CD4-positive, alpha-beta T cell (primary cell): ENCODE measurements around the gene ENPP7. TPM values are rescaled to one million over a fixed set of nuclear protein-coding genes. Genes with fewer than 3 reads are reported as not detected.

Experiments used
- ATAC-seq: fragments of 200-7000 bp; cut with Tn5 transposase; one replicate; pipeline ENCODE4 v1.10.0; 2022; ENCODE audit warnings: mild to moderate bottlenecking; ENCODE audit not compliant: poor library complexity
- CTCF ChIA-PET: fragments of 350-600 bp; sonication (Branson Sonifier 250); formaldehyde crosslinking; loops from one replicate; lab custom pipeline; 2021; ENCODE audit warnings: antibody characterized with exemption, inconsistent platforms; lab: Charles Lee
- POLR2A ChIA-PET: fragments of 350-600 bp; sonication (Branson Sonifier 250); formaldehyde crosslinking; loops from one replicate; lab custom pipeline; 2021; ENCODE audit warnings: antibody characterized with exemption, inconsistent platforms; lab: Charles Lee
- DNase-seq, 14 experiments: peaks; one replicate each; pipeline ENCODE4 v3.0.0-alpha.2; 2013 to 2020; ENCODE audit warnings: mixed read lengths in 2 of 14
- H3K27ac ChIP-seq, 2 donors: one replicate each; pipeline versions ENCODE4 v1.5.1 to v1.7.0; 2013; ENCODE audit warnings: low read length in 2 of 2, low read depth in 1 of 2, mild to moderate bottlenecking in 1 of 2
- H3K27me3 ChIP-seq, 2 experiments: 1 replicate in 1 of 2; 2 replicates in 1 of 2; pipeline versions ENCODE4 v1.6.1 to v1.7.0; 2013; ENCODE audit warnings: low read length in 2 of 2, control low read depth in 1 of 2, mild to moderate bottlenecking in 1 of 2, moderate library complexity in 1 of 2; ENCODE audit not compliant: insufficient read depth in 2 of 2, control insufficient read depth in 1 of 2
- H3K36me3 ChIP-seq: one replicate; pipeline ENCODE4 v1.6.1; 2013; ENCODE audit warnings: low read length, control low read depth; ENCODE audit not compliant: insufficient read depth
- H3K4me1 ChIP-seq: one replicate; pipeline ENCODE4 v1.6.1; 2013; ENCODE audit warnings: low read length, control low read depth; ENCODE audit not compliant: insufficient read depth
- H3K4me3 ChIP-seq: one replicate; pipeline ENCODE4 v1.5.1; 2013; ENCODE audit warnings: mild to moderate bottlenecking, low read length, moderate library complexity
- H3K9me3 ChIP-seq, 2 experiments: 1 replicate in 1 of 2; 2 replicates in 1 of 2; pipeline versions ENCODE4 v1.6.1 to v1.7.0; 2013; ENCODE audit warnings: low read length in 2 of 2, mild to moderate bottlenecking in 2 of 2, control low read depth in 1 of 2, moderate library complexity in 1 of 2; ENCODE audit not compliant: control insufficient read depth in 1 of 2, insufficient read depth in 1 of 2
- H3K27ac Mint-ChIP-seq: one replicate; pipeline ENCODE4 v1.8.0; 2020; ENCODE audit warnings: mixed read lengths
- H3K27me3 Mint-ChIP-seq: one replicate; pipeline ENCODE4 v1.8.0; 2021; ENCODE audit warnings: mixed read lengths
- H3K36me3 Mint-ChIP-seq: one replicate; pipeline ENCODE4 v1.8.0; 2021; ENCODE audit warnings: low read depth, mixed read lengths
- H3K4me1 Mint-ChIP-seq: one replicate; pipeline ENCODE4 v1.8.0; 2021; ENCODE audit warnings: low read depth, mixed read lengths
- H3K4me3 Mint-ChIP-seq: one replicate; pipeline ENCODE4 v1.8.0; 2020; ENCODE audit warnings: mild to moderate bottlenecking, mixed read lengths
- H3K9me3 Mint-ChIP-seq: one replicate; pipeline ENCODE4 v1.8.0; 2020; ENCODE audit warnings: mixed read lengths
- intact Hi-C, 2 experiments: fragments of 100-400 bp; cut with DNase I in 1 of 2; cut with micrococcal nuclease in 1 of 2; formaldehyde crosslinking; loops; one replicate each; pipeline versions ENCODE4 v1.15.1 to v1.9.0; 2023 to 2025; cut with DNase I, micrococcal nuclease
- microRNA-seq: library from miRNA; unstranded; fragments of <30 nt; microRNA quantifications from one replicate; pipeline ENCODE4 v1.2.0, GENCODE V29; 2021; ENCODE audit warnings: borderline microRNAs expressed, borderline replicate concordance
- total RNA-seq, 174 experiments: library from RNA in 2 of 174; stranded (reverse) in 2 of 174; gene quantifications; one replicate each; pipeline ENCODE4 v1.2.3 and lab custom pipeline; 2021 to 2026
- TF ChIP-seq, protein P1 (sequence below): fragments of 200-600 bp; IDR thresholded peaks from one replicate; pipeline ENCODE4 v1.8.0; 2022; ENCODE audit warnings: antibody characterized with exemption, mild to moderate bottlenecking

Gene ENPP7
- total RNA-seq, 2 experiments from 2014 or later = not detected

DNA sequence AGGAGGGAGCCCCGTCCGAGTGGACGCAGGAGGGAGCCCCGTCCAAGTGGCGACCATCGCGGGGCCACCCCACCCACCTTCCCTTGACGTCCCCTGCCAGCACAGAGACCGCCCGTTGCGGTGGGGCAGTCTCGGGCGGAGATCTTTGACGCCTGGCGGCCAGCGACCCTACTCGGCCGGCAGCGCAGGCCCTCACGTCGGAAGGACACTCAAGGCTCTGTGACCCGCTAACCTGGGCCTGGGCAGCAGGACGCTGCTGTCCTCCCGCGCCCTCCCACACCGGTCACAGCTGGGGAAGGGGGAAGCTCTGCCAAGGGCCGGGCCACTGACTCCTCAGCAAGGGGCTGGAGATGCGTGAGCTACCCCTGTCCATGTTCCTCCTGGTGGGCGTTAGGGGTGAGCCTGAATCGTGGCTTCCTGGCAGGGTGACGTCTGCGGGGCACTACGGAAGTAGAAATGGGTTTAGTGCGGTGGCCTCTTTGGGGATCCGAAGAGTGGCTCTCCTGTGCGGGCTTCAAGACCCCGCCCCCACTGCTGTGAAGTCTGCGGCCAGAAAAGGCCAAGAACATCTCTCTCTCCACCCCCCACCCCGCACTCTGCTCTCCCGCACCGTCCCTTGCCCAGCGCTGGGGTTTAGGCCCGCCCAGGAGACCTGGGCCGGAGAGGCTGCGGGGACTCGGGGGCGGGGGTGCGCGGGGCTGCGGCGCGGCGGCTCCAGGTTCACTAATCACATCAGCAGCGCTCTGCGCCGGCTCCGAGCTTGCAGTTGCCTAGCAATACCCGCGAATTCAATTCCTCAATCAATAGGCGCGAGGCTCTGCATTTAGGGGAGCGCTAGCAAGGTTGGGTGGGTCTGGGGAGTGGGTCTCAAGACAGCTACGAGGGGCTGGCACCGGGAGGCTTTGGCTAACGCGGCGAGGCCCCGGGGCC, 60.3 kb downstream of the ENPP7 start:
- intact Hi-C loops = loop anchor here in 1 of 2 experiments (1.0 to 2.0 kb wide), 2 partner anchors 44 to 200 kb away; no protein-coding TSS in a partner anchor
- peaks cover 3% of the 10 kb centered on the region for H3K36me3 Mint-ChIP-seq
- ATAC-seq (peak; percentile 45), DNase-seq (peak in 3 of 14 experiments; percentile 39 to 52 (median 45))
- no peak overlapping the region for H3K27ac Mint-ChIP-seq
- H3K4me1 Mint-ChIP-seq = peaks cover 14% of the 10 kb centered on the region
- Histone ChIP-seq H3K9me3 (peaks cover 0 to 29% of the 10 kb centered on the region in 2 experiments), H3K4me1 (peaks cover 37% of the 10 kb centered on the region), H3K27me3 (peaks cover 61 to 70% of the 10 kb centered on the region in 2 experiments), H3K27ac (no peak overlapping the region), H3K4me3 (no peak overlapping the region), H3K36me3 (peaks cover 7% of the 10 kb centered on the region)
- H3K27me3 Mint-ChIP-seq = peaks cover 60% of the 10 kb centered on the region
- H3K4me3 Mint-ChIP-seq = no peak overlapping the region
- H3K9me3 Mint-ChIP-seq = no peaks in the 10 kb centered on the region
- CTCF ChIA-PET = interaction anchor here (1.6 kb wide), 1 partner anchor 217 kb away, joined by 3 read pairs; no protein-coding TSS in a partner anchor
- TF ChIP-seq, protein P1, sequence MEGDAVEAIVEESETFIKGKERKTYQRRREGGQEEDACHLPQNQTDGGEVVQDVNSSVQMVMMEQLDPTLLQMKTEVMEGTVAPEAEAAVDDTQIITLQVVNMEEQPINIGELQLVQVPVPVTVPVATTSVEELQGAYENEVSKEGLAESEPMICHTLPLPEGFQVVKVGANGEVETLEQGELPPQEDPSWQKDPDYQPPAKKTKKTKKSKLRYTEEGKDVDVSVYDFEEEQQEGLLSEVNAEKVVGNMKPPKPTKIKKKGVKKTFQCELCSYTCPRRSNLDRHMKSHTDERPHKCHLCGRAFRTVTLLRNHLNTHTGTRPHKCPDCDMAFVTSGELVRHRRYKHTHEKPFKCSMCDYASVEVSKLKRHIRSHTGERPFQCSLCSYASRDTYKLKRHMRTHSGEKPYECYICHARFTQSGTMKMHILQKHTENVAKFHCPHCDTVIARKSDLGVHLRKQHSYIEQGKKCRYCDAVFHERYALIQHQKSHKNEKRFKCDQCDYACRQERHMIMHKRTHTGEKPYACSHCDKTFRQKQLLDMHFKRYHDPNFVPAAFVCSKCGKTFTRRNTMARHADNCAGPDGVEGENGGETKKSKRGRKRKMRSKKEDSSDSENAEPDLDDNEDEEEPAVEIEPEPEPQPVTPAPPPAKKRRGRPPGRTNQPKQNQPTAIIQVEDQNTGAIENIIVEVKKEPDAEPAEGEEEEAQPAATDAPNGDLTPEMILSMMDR = no peak
- POLR2A ChIA-PET = interaction anchor here (0.9 kb wide), 1 partner anchor 12 kb away, joined by 3 read pairs; no protein-coding TSS in a partner anchor

- Histone ChIP-seq H3K36me3 (peaks cover 7% of the 10 kb centered on the region), H3K27ac (no peak overlapping the region), H3K4me3 (no peak overlapping the region), H3K9me3 (peaks cover 0 to 29% of the 10 kb centered on the region in 2 experiments), H3K4me1 (peaks cover 43% of the 10 kb centered on the region), H3K27me3 (peaks cover 54 to 66% of the 10 kb centered on the region in 2 experiments)
- H3K27ac Mint-ChIP-seq = no peak overlapping the region
- ATAC-seq = peak; percentile 3
- ChIA-PET CTCF (no interaction called here), POLR2A (interaction anchor here (0.9 kb wide), 1 partner anchor 13 kb away, joined by 3 read pairs; no protein-coding TSS in a partner anchor)
- peaks cover 19% of the 10 kb centered on the region for H3K4me1 Mint-ChIP-seq
- no peak for DNase-seq
- intact Hi-C loops = loop anchor here in 1 of 2 experiments (2.0 kb wide), 1 partner anchor 43 kb away; no protein-coding TSS in a partner anchor
- TF ChIP-seq, protein P1 = no peak
- no peak overlapping the region for H3K4me3 Mint-ChIP-seq
- peaks cover 53% of the 10 kb centered on the region for H3K27me3 Mint-ChIP-seq
- H3K36me3 Mint-ChIP-seq = peaks cover 4% of the 10 kb centered on the region
- no peaks in the 10 kb centered on the region for H3K9me3 Mint-ChIP-seq
Observed at GRCh38 chr17:79791735-79792161, 61.0 kb downstream of the ENPP7 start.

Small RNA genes within 50 kb of the gene (microRNA-seq; reads per million reads assigned to microRNA genes)
- not detected for gene MIR4739

Other genes with a start within 250 kb of the ENPP7 start
- not detected for gene RBFOX3, start 119.9 kb upstream of the ENPP7 start, total RNA-seq
- gene CBX2, start 47.2 kb downstream of the ENPP7 start, total RNA-seq = under 1 TPM in 1 of 2 experiments, not detected in 1; 0.31 TPM
- 1 to 10 TPM; 5.3 to 6.5 TPM for gene CBX8, start 66.1 kb downstream of the ENPP7 start, total RNA-seq
- gene CBX4, start 108.5 kb downstream of the ENPP7 start, total RNA-seq = 100 to 1,000 TPM; 196 to 202 TPM